Heart right ventricle (tissue), 16 donors: ENCODE measurements around the gene TMEM63B. TPM values are rescaled to one million over a fixed set of nuclear protein-coding genes. Genes with fewer than 3 reads are reported as not detected.

Experiments
- ATAC-seq, 8 donors: fragments of 200-7000 bp; cut with Tn5 transposase; one replicate each; pipeline ENCODE4 v1.9.1; 2020; ENCODE audit warnings: mild to moderate bottlenecking in 8 of 8, moderate library complexity in 8 of 8, moderate number of reproducible peaks in 1 of 8
- DNase-seq, 2 donors: peaks; one replicate each; pipeline ENCODE4 v3.0.0-alpha.2; 2020
- H3K27ac ChIP-seq, 10 donors: fragments of 200-600 bp; sonication (generic) in 2 of 10; one replicate each; pipeline versions ENCODE4 v1.5.0 to v1.8.0; 2020 to 2022; ENCODE audit warnings: mild to moderate bottlenecking in 3 of 10
- H3K27me3 ChIP-seq, 7 donors: fragments of 200-600 bp; one replicate each; pipeline ENCODE4 v1.8.0; 2021 to 2022; ENCODE audit warnings: mild to moderate bottlenecking in 2 of 7
- H3K36me3 ChIP-seq, 9 donors: fragments of 200-600 bp; sonication (generic) in 1 of 9; one replicate each; pipeline versions ENCODE4 v1.5.0 to v1.8.0; 2020 to 2022; ENCODE audit warnings: mild to moderate bottlenecking in 2 of 9
- H3K4me1 ChIP-seq, 9 donors: fragments of 200-600 bp; sonication (generic) in 1 of 9; one replicate each; pipeline versions ENCODE4 v1.5.0 to v1.8.0; 2020 to 2022; ENCODE audit warnings: mild to moderate bottlenecking in 4 of 9
- H3K4me3 ChIP-seq, 10 donors: fragments of 200-600 bp; sonication (generic) in 2 of 10; one replicate each; pipeline versions ENCODE4 v1.5.0 to v1.8.0; 2020 to 2022; ENCODE audit warnings: mild to moderate bottlenecking in 7 of 10, moderate library complexity in 2 of 10
- H3K9me3 ChIP-seq, 11 donors: fragments of 200-600 bp in 10 of 11; sonication (generic) in 2 of 11; one replicate each; pipeline versions ENCODE4 v1.5.0 to v1.8.0; 2013 to 2022; ENCODE audit warnings: mild to moderate bottlenecking in 2 of 11, control low read depth in 1 of 11, moderate library complexity in 1 of 11
- CTCF ChIP-seq, 9 donors: fragments of 200-600 bp; sonication (generic) in 2 of 9; IDR thresholded peaks; one replicate each; pipeline versions ENCODE4 v1.5.0 to v1.8.0; 2021 to 2022; ENCODE audit warnings: antibody characterized with exemption in 9 of 9, mild to moderate bottlenecking in 5 of 9, moderate library complexity in 1 of 9
- WGBS, 2 donors: extraction: QIAGEN DNeasy Blood & Tissue Kit; methylation state at CpG; one replicate each; pipeline ENCODE4 v1.1.7; 2013; ENCODE audit warnings: inconsistent platforms in 1 of 2; 5-methylcytosine and 5-hydroxymethylcytosine counted together
- intact Hi-C, 10 donors: fragments of 100-400 bp; cut with DNase I; formaldehyde crosslinking; loops; one replicate each; pipeline versions ENCODE4 v1.11.1 to v1.14.2; 2022
- polyA plus RNA-seq, 2 donors: library from polyadenylated mRNA; stranded (reverse); fragments of 200-250 nt; gene quantifications; one replicate each; pipeline ENCODE4 v1.2.3, GENCODE V29; 2013
- total RNA-seq, 10 donors: library from RNA; stranded (reverse); fragmentation: NEBNext Ultra II Directional in 3 of 10; extraction: Animal tissue kit (Norgen Biotek cat#: 25700) in 3 of 10; gene quantifications; one replicate each; pipeline versions ENCODE4 v1.2.1 to v1.2.4, GENCODE V29; 2021 to 2023
- donor health status: Arrhythmogenic right ventricular cardiomyopathy.
- donor health status: ischemic (EF 13 %, LVEDD 7.1; RV severe dilation, severe dysfunction).
- donor health status: healthy with polysubstance abuse.
- donor health status: DM: no; HTN: yes; CAD: no.
- donor health status: DM: no; HTN: no; CAD: no.
- donor health status: ischemic (EF 25% LVEDD 6.9; RV normal size, moderate dysfunction).
- donor health status: ischemic (EF 25% LVEDD 5.7; RV mildly dilated, moderate dysfunction).
- donor health status: healthy.
- donor health status: DM: yes; HTN: yes; CAD: no.
- donor health status: Ischemic cardiomyopathy.
- donor health status: ischemic (EF 35%, LVEDD 5.7; RV mildly dilated, moderate dysfunction).
- donor health status: nonischemic (EF 11% LVEDD 7.7; RV severe dilation, severe dysfunction).
- donor health status: DM: yes; HTN: yes; CAD: no.
- donor health status: PGD.
- donor health status: ischemic (EF 29% LVEDD 5.4; RV normal size, mild dysfunction).
- donor health status: nonischemic (EF 23%, LVEDD 6.1; RV moderate dilation, normal function).

TMEM63B gene
- total and polyA plus RNA-seq, 12 donors = 20.3 to 67.1 (median 37.3) TPM

- intact Hi-C loops = loop anchor here in 2 of 10 donors (10.0 kb wide), 1 partner anchor 480 kb away; no protein-coding TSS in a partner anchor
- ATAC-seq = peak in 6 of 8 donors; percentile 35 to 85 (median 52)
- H3K4me3 ChIP-seq = no peak overlapping the region
- WGBS, 2 donors = 89 to 91% methylated on average over 13 of the region's 13 CpGs
- DNase-seq = no peak
- H3K9me3 ChIP-seq = no peaks in the 10 kb centered on the region
- peak overlapping the region in 3 of 10 donors; percentile 25 to 72 (median 41) for H3K27ac ChIP-seq
- H3K27me3 ChIP-seq = no peaks in the 10 kb centered on the region
- no peak for TF ChIP-seq CTCF (IDR thresholded peaks at IDR 0.05)
- H3K4me1 ChIP-seq = peaks cover 0 to 36% (median 13%) of the 10 kb centered on the region in 9 donors
- H3K36me3 ChIP-seq = peaks cover 0 to 11% (median 0%) of the 10 kb centered on the region in 9 donors
Measured at GRCh38 chr6:44084231-44085014, 42.9 kb upstream of the TMEM63B start.

DNA sequence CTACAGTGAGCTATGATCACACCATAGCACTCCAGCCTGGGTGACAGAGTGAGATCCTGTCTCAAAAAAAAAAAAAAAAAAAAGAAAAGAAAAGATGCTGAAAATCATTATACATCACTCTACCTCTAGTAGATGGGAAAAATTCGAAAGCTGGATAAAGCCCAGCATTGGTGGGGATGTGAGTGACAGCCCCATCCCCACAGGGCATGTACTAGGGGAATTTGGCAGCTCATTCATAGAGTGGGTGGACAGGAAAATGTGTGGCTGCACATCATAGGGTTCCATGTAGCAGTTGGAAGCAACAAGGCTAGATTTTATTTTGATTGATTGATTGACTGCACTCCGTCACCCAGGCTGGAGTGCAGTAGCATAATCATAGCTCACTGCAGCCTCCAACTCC is 42.1 kb upstream of the TMEM63B start:
- Histone ChIP-seq H3K36me3 (peaks cover 0 to 13% (median 0%) of the 10 kb centered on the region in 9 donors), H3K27ac (no peak overlapping the region), H3K4me3 (no peak overlapping the region), H3K9me3 (no peaks in the 10 kb centered on the region), H3K27me3 (no peaks in the 10 kb centered on the region), H3K4me1 (peaks cover 0 to 36% (median 13%) of the 10 kb centered on the region in 9 donors)
- WGBS, 2 donors = 92% methylated on average over 2 of the region's 2 CpGs
- intact Hi-C loops = loop anchor here in 2 of 10 donors (10.0 kb wide), 1 partner anchor 480 kb away; no protein-coding TSS in a partner anchor
- ATAC-seq = no peak
- no peak for TF ChIP-seq CTCF (IDR thresholded peaks at IDR 0.05)
- no peak for DNase-seq

DNA sequence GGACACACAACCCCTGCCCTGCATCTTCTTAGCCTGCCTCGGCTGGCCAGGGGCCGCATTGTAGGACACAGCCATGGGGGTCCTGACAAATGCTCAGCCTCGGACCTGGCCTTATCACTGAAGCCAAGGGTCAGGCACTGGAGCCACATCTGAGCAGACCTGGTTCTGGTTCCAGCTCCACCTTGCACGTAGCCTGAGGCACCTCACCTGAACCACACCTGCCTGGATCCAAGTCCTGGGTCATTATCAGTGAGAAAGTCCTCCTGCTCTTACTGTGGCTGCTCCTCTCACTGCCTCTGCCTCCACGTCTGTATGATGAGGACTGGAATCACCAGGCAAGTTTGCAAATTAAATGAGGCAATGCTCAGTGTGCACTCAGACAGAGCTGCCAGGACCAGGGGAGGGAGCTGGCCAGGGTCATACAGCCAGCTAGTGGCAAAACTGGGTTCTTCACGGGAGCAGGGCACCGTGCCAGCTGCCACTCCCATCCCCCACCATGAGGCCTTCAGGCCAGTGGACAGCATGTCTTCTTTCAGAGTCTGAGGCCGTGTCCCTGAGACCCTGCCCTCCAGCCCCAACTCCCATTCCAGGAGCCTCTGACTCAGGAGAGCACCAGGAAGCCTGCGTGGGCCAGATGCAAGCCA is 40.3 kb upstream of the TMEM63B start:
- Histone ChIP-seq H3K27ac (peak overlapping the region in 1 of 10 donors; percentile 13), H3K36me3 (peaks cover 0 to 19% (median 0%) of the 10 kb centered on the region in 9 donors), H3K27me3 (no peaks in the 10 kb centered on the region), H3K9me3 (no peaks in the 10 kb centered on the region), H3K4me1 (peaks cover 0 to 36% (median 13%) of the 10 kb centered on the region in 9 donors), H3K4me3 (no peak overlapping the region)
- 63 to 67% methylated on average over 9 of the region's 9 CpGs for WGBS, 2 donors
- intact Hi-C loops = loop anchor here in 2 of 10 donors (10.0 kb wide), 1 partner anchor 482 kb away; no protein-coding TSS in a partner anchor
- DNase-seq (peak in 1 of 2 donors; percentile 67), ATAC-seq (peak in 7 of 8 donors; percentile 22 to 61 (median 34))
- peak in 1 of 9 donors; percentile 10 for TF ChIP-seq CTCF (IDR thresholded peaks at IDR 0.05)

GRCh38 chr6:44087623-44088022 is 39.7 kb upstream of the TMEM63B start:
- intact Hi-C loops = loop anchor here in 2 of 10 donors (10.0 kb wide), 1 partner anchor 483 kb away; no protein-coding TSS in a partner anchor
- Histone ChIP-seq H3K4me1 (peaks cover 0 to 33% (median 13%) of the 10 kb centered on the region in 9 donors), H3K9me3 (no peaks in the 10 kb centered on the region), H3K36me3 (peaks cover 0 to 19% (median 0%) of the 10 kb centered on the region in 9 donors), H3K4me3 (no peak overlapping the region), H3K27ac (peak overlapping the region in 1 of 10 donors; percentile 13), H3K27me3 (no peaks in the 10 kb centered on the region)
- ATAC-seq (peak in 1 of 8 donors; percentile 1), DNase-seq (no peak)
- WGBS, 2 donors = 94 to 97% methylated on average over 2 of the region's 2 CpGs
- no peak for TF ChIP-seq CTCF (IDR thresholded peaks at IDR 0.05)
